ENCODE results near the gene ATF2. TPM values are rescaled to one million over a fixed set of nuclear protein-coding genes. Genes with fewer than 3 reads are reported as not detected.

ATF2 gene
- total RNA-seq, 1 experiment from 2014 or later, result 39.9 TPM

DNA sequence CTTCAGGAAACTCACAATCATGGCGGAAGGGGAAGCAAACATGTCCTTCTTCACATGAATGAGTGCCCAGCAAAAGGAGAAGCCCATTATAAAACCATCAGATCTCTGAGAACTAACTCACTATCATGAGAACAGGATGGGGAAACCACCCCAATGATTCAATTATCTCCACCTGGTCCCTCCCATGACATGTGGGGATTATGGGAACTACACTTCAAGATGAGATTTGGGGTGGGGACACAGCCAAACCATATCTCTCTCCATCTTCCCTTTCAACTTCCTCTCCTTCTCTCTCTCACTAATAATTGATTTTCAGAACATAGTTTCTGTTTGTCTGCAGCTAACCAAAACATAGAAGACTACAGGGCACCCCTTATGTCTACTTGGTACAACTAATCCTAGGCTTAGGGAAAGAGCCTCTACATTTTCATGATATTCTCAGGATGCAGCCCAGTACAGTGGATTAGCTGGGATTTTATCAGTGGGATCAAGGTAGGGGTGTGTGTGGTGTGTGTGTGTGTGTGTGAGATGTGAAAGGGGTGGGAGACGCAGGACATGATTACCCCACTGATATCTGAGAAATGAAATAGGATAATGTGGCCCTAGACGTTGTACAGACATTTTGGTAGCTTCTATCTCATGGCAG lies 2.8 kb upstream of the ATF2 start (continued):
- TF ChIP-seq, protein P1, sequence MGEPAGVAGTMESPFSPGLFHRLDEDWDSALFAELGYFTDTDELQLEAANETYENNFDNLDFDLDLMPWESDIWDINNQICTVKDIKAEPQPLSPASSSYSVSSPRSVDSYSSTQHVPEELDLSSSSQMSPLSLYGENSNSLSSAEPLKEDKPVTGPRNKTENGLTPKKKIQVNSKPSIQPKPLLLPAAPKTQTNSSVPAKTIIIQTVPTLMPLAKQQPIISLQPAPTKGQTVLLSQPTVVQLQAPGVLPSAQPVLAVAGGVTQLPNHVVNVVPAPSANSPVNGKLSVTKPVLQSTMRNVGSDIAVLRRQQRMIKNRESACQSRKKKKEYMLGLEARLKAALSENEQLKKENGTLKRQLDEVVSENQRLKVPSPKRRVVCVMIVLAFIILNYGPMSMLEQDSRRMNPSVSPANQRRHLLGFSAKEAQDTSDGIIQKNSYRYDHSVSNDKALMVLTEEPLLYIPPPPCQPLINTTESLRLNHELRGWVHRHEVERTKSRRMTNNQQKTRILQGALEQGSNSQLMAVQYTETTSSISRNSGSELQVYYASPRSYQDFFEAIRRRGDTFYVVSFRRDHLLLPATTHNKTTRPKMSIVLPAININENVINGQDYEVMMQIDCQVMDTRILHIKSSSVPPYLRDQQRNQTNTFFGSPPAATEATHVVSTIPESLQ (CRISPR knock-in tag; IDR thresholded peaks at IDR 0.05), result no peak
- TF ChIP-seq RORB (CRISPR knock-in tag; IDR thresholded peaks at IDR 0.05) (no peak), ZNF423 (CRISPR knock-in tag; IDR thresholded peaks at IDR 0.05) (no peak), EMX1 (CRISPR knock-in tag; IDR thresholded peaks at IDR 0.05) (no peak), ZNF425 (CRISPR knock-in tag; conservative IDR thresholded peaks at IDR 0.05) (no peak), HMGA2 (CRISPR knock-in tag; IDR thresholded peaks at IDR 0.05) (no peak)
- TF ChIP-seq, protein P2, sequence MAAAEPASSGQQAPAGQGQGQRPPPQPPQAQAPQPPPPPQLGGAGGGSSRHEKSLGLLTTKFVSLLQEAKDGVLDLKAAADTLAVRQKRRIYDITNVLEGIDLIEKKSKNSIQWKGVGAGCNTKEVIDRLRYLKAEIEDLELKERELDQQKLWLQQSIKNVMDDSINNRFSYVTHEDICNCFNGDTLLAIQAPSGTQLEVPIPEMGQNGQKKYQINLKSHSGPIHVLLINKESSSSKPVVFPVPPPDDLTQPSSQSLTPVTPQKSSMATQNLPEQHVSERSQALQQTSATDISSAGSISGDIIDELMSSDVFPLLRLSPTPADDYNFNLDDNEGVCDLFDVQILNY (CRISPR knock-in tag; IDR thresholded peaks at IDR 0.05), result no peak

GRCh38 chr2:175169191-175169590 lies 1.2 kb upstream of the ATF2 start:
- DNase-seq (ENCODE audit: low spot score) (no peak), ATAC-seq (no peak)
- POLR2A ChIA-PET, result interaction anchor here (0.6 to 1.3 kb wide), 4 partner anchors 9 to 832 kb away, joined by 3 to 10 read pairs (median 4); partner anchors contain the start of gene ATP5MC3
- H3K27ac Mint-ChIP-seq, result no peak overlapping the region
- H3K9me3 Mint-ChIP-seq, result no peaks in the 10 kb centered on the region
- CTCF ChIA-PET, result interaction anchor here (0.8 to 0.9 kb wide), 3 partner anchors 19 to 845 kb away, joined by 3 read pairs; no protein-coding TSS in a partner anchor
- no peaks in the 10 kb centered on the region for H3K36me3 Mint-ChIP-seq
- peak overlapping the region; percentile 100 for H3K4me3 Mint-ChIP-seq
- no peaks in the 10 kb centered on the region for H3K27me3 Mint-ChIP-seq (ENCODE audit: low read depth)
- peaks cover 10% of the 10 kb centered on the region for H3K4me1 Mint-ChIP-seq
- TF ChIP-seq ZNF317 (CRISPR knock-in tag; IDR thresholded peaks at IDR 0.05; ENCODE audit: borderline replicate concordance, low read depth) (no peak), SOX15 (CRISPR knock-in tag; IDR thresholded peaks at IDR 0.05) (no peak), TP53 (CRISPR knock-in tag; IDR thresholded peaks at IDR 0.05) (no peak), GRHL2 (CRISPR knock-in tag; IDR thresholded peaks at IDR 0.05; ENCODE audit: insufficient replicate concordance, severe bottlenecking) (no peak), NFE2L1 (CRISPR knock-in tag; IDR thresholded peaks at IDR 0.05) (no peak), ZNF396 (CRISPR knock-in tag; IDR thresholded peaks at IDR 0.05; ENCODE audit: borderline replicate concordance) (no peak), MXD4 (CRISPR knock-in tag; IDR thresholded peaks at IDR 0.05; ENCODE audit: borderline replicate concordance) (no peak), GTF2I (CRISPR knock-in tag; conservative IDR thresholded peaks at IDR 0.05) (no peak)
- TF ChIP-seq, protein P2 (CRISPR knock-in tag; IDR thresholded peaks at IDR 0.05), result no peak
- TF ChIP-seq, protein P3, sequence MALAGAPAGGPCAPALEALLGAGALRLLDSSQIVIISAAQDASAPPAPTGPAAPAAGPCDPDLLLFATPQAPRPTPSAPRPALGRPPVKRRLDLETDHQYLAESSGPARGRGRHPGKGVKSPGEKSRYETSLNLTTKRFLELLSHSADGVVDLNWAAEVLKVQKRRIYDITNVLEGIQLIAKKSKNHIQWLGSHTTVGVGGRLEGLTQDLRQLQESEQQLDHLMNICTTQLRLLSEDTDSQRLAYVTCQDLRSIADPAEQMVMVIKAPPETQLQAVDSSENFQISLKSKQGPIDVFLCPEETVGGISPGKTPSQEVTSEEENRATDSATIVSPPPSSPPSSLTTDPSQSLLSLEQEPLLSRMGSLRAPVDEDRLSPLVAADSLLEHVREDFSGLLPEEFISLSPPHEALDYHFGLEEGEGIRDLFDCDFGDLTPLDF (CRISPR knock-in tag; IDR thresholded peaks at IDR 0.05), result no peak
- TF ChIP-seq, protein P4, sequence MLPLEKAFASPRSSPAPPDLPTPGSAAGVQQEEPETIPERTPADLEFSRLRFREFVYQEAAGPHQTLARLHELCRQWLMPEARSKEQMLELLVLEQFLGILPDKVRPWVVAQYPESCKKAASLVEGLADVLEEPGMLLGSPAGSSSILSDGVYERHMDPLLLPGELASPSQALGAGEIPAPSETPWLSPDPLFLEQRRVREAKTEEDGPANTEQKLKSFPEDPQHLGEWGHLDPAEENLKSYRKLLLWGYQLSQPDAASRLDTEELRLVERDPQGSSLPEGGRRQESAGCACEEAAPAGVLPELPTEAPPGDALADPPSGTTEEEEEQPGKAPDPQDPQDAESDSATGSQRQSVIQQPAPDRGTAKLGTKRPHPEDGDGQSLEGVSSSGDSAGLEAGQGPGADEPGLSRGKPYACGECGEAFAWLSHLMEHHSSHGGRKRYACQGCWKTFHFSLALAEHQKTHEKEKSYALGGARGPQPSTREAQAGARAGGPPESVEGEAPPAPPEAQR (CRISPR knock-in tag; IDR thresholded peaks at IDR 0.05), result no peak
- TF ChIP-seq, protein P5, sequence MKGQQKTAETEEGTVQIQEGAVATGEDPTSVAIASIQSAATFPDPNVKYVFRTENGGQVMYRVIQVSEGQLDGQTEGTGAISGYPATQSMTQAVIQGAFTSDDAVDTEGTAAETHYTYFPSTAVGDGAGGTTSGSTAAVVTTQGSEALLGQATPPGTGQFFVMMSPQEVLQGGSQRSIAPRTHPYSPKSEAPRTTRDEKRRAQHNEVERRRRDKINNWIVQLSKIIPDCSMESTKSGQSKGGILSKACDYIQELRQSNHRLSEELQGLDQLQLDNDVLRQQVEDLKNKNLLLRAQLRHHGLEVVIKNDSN (CRISPR knock-in tag; IDR thresholded peaks at IDR 0.05), result no peak
- TF ChIP-seq, protein P6, sequence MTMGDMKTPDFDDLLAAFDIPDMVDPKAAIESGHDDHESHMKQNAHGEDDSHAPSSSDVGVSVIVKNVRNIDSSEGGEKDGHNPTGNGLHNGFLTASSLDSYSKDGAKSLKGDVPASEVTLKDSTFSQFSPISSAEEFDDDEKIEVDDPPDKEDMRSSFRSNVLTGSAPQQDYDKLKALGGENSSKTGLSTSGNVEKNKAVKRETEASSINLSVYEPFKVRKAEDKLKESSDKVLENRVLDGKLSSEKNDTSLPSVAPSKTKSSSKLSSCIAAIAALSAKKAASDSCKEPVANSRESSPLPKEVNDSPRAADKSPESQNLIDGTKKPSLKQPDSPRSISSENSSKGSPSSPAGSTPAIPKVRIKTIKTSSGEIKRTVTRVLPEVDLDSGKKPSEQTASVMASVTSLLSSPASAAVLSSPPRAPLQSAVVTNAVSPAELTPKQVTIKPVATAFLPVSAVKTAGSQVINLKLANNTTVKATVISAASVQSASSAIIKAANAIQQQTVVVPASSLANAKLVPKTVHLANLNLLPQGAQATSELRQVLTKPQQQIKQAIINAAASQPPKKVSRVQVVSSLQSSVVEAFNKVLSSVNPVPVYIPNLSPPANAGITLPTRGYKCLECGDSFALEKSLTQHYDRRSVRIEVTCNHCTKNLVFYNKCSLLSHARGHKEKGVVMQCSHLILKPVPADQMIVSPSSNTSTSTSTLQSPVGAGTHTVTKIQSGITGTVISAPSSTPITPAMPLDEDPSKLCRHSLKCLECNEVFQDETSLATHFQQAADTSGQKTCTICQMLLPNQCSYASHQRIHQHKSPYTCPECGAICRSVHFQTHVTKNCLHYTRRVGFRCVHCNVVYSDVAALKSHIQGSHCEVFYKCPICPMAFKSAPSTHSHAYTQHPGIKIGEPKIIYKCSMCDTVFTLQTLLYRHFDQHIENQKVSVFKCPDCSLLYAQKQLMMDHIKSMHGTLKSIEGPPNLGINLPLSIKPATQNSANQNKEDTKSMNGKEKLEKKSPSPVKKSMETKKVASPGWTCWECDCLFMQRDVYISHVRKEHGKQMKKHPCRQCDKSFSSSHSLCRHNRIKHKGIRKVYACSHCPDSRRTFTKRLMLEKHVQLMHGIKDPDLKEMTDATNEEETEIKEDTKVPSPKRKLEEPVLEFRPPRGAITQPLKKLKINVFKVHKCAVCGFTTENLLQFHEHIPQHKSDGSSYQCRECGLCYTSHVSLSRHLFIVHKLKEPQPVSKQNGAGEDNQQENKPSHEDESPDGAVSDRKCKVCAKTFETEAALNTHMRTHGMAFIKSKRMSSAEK (CRISPR knock-in tag; IDR thresholded peaks at IDR 0.05; ENCODE audit: borderline replicate concordance), result no peak

Data from WTC11 (cell line).